ENCODE results near the gene CCDC24.

Gene CCDC24

DNA sequence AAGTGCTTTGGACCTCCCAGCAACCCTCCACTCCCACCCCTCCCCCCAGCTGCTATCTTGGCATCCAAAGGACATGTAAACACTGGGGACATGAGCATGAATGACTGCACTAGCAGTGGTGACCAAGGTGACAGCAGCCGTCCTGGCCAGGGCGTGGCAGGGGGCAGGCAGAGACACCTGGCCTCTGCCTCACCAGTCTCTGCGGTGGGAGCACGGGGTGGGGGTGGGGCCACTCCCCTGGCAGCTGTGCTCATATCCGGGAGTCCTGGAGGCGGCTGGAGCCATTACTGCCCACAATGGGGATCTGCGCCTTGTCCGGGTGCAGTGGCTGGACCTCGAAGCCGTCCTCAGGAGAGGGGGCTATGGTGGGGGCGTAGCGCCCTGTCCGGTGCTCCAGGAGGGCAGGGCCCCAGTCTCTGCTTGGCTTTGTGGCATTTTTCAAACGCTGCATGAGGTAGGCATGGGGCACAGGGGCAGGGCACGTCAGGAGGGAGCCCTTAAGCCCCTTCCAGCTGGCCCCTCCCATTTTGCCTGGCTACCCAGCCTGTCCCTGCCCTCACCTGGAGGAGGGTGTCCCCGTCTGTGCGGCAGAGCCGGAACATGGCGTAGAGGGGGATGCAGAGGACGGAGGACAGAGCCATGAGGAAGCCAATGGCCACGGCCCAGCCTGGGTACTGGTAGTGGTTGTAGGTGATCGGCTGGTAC, 6.0 kb downstream of the CCDC24 start:
- no peak for DNase-seq (ENCODE audit: low read depth)

DNA sequence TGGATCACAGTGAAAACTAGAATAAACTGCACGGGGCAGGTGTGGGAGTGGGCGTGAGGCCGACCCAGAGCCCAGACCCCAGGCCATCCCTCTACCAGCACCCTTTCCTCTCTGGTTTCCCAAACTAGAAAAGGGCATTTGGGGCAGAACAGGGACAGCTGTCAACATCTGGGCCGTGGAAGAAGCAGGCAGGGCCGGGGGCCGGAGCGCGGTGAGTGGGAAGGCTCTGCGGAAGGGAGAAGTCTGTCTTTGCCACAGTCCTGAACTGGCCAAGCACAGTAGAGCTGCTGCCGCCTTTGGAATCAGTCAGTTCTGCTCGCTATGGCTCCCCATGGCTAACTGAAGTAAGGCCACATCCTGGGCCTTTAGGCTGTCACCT, 6.6 kb downstream of the CCDC24 start:
- no peak for DNase-seq (ENCODE audit: low read depth)

DNA sequence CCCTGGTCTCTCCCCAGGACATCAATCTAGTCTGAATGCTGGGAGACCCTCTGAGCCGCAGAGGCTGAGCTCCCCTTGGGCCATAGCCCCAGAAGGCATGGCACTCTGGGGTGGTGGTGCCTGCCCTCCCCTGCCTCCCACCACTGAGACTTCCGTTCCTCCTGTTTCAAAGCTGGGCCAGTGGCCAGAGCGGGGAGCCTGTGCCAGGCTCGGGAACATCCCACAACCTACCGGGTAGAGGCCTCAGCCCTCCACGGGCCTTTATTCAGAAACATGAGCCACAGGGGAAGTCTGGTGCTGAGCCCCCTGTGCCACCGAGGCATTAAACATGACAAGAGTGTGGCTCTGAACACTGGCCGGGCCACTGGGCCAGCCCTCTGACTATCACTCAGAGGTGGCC, 8.1 kb downstream of the CCDC24 start:
- no peak for DNase-seq (ENCODE audit: low read depth)

DNA sequence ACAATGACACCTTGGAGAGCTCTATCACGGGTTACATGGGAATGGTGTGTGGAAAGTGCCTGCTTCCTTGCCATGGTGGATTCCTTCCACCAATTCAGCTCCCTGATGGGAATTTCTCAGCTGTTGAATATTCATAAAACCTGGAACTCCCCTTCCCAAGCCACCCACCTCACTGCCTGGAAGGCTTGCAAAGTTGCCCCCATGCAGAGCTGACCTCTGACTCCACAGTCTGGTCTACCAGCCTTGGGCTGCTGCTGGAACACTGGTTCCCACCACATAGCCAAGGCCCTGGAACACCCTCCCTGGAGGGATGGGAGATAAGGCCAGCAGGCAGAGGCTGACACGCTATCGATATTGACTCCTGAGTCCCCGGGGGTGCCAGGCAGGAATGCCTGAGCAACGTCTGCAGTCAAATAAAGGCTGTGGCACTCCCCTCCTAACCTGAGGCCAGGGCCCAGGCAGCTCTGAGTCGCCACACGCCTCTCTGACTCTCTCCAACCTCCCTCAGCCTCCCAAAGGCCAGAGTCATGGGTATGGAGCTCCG, 8.8 kb downstream of the CCDC24 start:
- DNase-seq (ENCODE audit: low read depth): no peak

DNA sequence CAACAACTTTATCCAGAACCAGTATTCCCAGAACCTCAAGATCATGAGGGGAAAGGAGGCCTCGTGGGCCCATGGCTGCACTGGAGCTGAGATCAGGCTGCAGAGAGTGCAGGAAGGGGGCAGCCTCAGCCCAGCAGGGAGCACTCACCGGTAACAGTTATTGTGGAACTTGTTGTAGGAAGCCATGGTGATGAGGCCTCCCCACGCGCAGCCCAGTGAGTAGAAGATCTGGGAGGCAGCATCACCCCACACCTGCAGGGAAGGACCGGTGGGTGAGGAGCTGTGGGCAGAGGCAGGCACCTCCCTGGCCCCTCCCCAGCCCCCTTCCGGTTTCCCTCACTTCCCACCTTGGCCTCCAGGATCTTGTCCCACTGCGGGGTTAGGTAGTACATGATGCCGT, 10.8 kb downstream of the CCDC24 start:
- DNase-seq (ENCODE audit: low read depth): no peak

DNA sequence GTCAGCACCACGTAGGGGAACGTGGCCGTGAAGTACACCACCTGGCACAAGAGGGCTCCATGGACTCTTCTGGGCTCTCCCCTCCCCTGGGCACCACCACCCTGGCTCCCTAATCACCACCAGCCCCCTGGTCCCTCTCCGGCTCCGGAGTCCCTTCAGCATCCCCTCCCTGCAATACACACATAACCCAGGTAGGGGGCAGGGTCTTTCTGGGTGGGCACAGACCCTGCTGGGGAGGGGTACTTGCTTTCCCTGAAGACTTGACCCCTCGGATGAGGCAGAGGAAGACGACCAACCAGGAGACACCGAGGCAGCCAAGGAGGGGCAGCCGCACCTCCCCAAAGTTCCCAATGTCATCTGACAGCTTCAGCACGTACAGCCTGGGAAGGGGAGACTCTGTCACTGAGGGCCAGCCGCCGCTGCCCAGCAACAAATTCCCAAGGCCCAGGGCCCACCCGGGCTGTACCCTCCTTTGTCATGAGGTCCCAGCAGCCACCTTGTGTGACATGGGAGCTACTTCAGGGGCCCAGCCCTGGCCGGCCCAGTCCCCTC, 11.3 kb downstream of the CCDC24 start:
- no peak for DNase-seq (ENCODE audit: low read depth)

DNA sequence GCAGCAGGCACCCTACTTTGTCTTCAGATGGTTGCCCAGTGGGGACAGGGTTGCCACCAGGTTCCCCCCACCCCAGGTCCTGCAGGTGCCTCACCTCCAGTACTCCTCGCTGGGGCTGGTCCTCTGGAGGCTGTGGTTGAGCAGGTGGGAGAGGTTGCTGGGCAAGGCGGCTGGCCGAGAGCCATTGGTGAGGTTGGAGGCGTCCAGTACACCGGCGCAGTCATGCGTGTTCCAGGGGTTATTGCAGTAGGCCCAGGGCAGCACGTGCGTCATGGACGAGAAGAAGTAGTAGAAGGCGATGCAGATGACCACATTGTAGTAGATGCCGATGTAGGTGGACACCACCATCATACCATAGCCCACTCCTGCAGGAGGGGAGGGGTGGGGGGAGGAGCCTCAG, 16.9 kb downstream of the CCDC24 start:
- no peak for DNase-seq (ENCODE audit: low read depth)

DNA sequence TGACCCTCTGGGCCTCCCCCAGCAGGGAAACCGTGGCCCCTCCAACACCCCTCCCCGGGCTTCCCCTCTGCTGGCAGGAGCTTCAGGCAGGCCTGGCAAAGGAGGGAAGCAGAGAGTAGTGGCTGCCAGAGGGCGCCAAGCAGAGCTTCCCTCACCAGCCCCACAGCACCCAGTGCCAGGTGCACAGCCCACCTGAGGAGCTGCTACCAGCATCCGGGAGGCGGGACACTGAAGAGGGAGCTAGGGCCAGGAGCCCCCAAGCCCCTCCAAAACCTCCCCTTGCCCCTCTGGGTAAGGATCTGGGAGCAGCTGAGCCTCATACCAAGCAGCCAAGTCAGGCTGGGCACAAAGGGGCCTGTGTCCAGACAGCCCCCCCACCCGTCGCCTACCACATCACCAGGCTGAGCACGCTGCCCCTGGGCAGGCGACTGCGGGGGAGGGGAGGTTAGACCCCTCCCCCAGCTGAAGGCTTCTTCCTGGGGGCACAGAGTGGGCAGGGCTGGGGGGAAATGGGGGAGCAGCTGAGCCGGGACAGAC, 19.6 kb downstream of the CCDC24 start:
- DNase-seq (ENCODE audit: low read depth): no peak

DNA sequence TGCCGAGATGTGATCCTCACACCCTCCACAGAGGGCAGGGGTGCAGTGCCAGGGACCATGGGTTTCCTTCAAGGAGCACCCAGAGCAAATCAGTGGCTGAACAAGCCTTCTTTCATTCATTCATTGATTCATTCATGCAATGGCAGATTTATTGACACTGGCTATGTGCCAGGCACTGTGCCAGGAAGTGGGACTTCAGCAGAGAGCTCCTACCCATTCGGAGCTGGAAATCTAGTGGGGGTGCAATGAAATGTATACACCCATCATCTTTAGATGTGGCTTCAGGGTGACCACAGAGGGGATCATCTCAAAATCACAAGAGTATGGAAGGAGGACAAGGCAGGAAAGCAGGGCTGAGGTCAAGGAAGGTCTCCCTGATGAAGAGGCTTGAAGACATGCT, 21.0 kb downstream of the CCDC24 start:
- no peak for DNase-seq (ENCODE audit: low read depth)

DNA sequence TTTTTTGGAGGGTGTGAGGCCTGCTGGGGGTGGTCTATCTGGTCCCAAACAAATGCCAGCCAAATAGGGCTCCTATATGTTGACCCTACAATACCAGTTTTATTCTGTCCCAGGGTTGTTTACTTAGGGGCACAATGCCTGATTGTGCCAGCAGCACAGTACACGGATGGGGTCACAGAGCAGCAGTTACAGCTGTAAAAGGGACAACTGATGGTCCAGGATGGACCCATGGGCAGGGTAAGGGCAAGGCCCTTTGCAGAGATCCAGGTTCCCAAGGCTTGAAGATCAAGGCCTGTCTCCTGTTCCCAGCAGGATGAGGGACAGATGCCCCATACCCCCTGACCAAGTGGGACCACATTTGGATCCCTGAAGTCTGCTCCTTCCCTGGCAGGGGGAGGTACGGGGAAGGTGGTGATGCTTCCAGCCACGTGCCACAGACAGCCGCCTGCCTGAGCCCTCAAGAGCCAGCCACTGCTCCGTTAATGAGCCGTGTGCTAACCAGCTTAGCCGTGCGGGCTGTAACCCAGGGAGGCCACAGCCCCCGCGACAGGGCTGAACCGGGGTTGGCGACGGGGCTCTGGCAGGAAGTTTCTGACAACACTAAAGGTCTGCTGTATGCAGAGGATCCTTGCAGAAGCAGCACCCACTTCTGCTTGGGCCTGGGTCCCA, 21.7 kb downstream of the CCDC24 start:
- DNase-seq (ENCODE audit: low read depth): no peak

DNA sequence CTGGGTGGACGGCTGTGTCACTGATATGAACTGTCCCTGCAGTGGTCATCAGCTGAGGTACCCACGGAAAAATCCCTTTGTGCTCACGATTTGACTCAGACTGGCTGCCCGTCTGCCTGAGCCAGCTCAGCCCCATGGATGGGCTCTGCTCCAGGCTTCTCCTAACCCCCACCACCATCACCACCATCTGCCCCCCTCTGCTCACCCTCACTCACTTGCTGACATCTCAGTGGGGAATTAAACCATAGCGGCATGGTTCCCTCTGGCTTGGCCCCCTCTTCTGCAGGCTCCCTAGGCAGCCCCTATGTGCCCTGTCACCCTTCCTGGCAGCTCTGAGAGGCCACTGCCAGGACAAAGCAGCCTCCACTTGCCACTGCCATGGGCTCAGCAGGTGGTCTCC, 22.6 kb downstream of the CCDC24 start:
- no peak for DNase-seq (ENCODE audit: low read depth)

DNA sequence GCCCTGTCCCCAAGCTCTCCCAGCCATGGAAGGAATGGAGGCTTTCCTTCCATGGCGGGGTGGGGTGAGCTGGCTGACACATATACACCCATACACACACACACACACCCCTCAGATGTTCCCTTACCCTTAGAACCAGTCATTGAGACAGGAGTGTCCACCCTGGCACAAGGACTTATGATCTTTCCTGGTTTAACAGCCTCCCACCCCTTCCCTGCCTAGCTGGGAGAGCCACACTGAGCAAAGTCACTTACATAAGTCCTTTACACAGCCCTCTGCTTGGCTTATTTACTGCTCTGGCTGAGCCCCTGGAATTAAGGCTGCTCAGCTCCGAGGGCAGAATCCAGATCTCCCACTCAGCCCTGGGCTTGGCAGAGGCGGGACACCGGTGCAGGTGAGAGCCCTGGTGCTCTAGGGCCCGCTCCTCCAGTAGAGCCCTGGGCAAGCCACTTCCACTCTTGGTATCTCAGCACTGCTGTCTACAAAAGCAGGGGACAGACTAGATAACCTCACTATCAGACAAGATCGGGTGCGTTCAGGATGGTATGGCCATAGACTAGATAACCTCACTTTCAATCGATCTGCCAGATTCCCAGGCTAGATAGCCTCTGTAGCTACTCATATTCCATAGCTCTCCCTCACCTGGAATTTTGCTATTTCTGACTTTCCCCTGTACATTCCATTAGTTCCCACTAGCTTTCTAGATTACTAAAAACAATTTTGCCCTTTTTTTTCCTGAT, 23.1 kb downstream of the CCDC24 start:
- DNase-seq (ENCODE audit: low read depth): no peak

DNA sequence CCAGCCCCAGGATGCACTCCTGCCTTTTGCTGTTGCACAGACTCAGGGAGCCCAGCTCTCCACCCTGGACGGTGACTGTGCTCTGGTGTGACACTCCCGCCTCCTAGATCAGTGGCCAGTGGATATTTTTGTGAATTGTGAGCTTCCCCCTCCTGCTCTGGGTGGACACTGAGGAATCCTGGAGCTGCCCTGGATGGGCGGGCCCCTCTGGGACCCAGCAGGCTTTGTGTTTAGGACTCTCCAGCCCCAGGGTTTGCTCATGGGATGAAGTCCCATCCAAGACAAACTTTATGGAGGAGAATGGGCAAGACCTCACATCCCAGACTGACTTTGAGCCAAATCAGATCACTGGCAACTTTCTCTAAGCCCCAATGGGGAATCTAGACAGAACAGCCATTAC, 23.8 kb downstream of the CCDC24 start:
- DNase-seq (ENCODE audit: low read depth): no peak

DNA sequence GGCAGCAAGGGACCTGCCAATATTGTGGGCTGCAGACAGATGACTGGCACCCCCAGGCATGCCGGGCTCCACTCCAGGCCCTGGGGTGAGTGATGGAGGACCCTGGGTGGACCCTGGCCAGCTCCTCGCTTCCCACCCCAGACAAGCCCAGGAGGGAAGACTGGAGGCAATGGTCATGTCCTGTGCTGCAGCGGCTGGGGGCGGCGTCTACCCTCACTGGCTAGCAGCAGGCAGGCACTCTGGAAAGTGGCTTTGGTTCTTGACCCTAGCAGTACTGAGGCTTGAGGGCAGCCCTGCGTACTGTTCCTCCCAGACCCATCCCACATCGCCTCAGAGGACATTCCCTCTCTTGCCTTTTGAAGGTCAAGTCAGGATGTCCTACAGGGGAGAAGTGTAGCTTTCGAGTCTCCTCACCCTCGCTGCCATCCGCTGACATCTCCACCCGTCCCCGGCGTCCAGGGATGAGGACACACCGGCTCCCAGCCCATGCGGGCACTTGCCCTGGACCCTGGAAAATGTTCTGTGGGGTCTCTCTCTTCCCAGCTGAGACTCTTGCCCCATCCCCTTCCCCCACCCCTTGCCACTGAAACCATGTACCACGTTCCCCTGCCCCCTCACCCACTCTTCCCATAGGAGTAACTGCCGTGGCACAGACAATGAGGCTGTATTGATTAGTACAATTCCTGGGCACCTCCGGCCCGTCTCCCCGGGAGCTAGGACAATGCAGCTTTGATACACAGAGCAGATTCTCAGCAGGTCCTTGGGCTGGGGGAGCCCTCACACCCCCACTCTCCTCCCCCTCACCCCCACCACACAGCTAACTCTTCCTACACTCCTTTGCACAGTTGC, 24.9 kb downstream of the CCDC24 start:
- DNase-seq (ENCODE audit: low read depth): no peak

DNA sequence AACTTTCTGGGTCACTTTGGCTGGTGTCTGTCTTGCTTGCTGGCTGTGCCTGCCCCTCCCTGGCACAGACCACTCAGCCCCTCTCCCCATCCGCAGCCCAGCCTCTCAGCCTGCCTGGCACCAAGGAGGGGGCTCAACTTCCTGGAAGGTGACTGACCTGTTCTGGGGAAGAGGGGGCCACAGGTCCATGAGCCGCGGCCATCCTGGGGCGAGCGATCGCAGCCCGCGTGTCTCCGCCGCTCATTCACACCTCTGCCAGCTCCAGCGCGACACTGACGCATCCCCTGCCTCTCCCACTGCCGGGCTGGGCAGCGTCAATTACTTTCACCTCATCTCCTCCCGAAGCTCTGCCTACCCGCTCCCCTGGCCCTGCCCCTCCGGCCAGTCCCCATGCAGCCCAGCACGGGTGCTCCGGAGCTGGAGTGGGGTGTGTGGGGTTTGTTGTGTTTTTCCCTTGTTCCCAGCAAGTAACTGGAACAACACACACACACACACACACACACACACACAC, 25.5 kb downstream of the CCDC24 start:
- DNase-seq (ENCODE audit: low read depth): no peak

DNA sequence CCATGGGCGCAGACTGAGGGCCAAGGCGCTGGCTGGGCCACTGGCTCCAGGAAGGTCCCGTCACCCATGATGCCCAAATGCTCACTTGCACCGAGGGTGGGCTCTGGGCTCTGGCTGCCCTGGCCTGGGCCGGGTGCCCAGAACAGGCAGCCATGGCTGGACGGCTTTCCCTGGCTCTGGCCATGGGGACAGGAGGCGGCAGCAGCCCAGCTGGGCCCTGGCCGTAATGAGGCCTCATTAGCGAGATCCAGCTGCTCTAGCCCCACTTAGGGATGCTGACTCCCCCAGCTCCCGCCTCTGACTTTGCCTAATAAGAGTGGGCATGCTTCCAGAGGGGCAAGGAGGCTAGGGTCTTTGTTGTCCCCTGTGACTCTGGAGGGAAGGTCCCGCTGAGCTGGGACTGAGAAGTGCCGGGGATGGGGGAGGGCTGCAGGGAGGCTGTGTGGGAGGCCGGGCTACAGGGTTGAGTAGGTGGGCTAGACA, 28.1 kb downstream of the CCDC24 start:
- DNase-seq (ENCODE audit: low read depth): no peak

DNA sequence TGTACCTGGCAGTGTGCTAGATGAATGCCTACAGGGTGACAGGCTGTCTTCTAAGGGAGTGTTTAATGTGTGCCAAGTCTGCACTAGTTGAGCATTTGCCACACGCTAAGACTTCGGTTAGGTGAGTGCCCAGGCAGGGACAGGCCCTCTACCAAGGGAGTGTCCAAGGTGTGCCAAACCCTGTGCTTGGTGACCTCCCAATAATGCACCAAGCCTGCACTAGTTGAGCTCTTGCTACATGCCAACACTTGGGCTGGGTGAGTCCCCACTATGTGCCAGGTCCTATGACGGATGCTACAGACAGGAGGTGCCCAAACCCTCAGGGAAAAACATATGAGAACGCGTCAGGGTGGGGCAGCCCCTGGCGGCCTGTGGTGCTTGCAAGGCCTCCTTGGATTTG, 29.1 kb downstream of the CCDC24 start:
- no peak for DNase-seq (ENCODE audit: low read depth)

DNA sequence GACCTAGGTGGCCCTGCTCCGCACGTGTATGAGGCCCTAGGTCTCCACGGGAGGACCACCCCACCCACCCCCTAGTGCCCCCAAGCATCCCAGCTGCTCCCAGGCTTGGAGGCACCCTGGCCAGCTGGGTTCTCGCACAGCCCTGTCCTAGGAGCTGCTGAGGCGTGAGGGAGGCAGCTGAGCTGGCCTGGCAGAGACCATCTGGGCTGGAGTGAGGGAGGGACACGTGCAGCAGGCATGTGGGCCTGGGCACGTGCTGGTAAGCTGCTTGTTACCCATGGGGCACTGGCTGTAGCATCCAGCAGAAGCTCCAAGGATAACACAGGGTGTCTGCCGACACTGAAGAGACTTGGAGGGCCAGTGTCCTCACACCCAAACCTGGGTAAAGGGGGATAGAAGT, 29.8 kb downstream of the CCDC24 start:
- DNase-seq (ENCODE audit: low read depth): no peak

DNA sequence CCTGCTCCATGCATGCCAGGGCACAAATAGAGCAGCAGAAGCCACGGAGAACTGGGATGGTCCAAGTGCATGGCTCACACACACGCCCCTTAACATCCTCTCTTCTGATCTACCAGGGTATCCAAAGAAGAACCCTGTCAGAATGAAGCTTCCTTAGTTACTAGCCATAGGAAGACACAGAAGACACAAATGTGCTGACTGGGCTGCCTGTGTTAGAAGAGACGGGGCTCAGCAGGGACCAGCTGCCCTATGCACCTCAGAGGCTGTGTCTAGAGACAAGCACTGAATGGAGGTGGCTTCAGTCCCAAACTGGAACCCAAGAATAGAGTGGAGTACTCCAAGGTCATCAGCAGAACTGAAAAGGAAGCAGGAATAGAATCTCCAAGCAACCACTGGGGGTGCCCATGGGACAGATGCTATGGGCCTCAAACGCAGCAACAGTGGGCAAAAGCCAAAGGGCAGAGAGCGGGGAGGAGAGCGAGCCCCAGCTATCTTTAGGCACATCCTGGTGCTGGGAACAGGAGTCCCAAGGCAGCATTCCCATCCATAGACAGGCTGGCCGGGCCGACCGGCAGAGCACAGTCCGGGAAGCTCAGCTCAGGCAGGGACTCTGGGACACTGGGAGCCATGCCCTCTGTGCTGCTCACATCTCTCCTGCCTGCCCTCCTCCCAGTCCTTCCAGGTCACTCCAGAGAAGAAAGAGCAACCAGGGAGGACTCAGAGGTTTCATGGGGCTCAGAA, 30.4 kb downstream of the CCDC24 start:
- no peak for DNase-seq (ENCODE audit: low read depth)
